IPS-11a (cell line): ENCODE data around the gene NDUFA8.

Source experiments
- H3K4me3 ChIP-seq: one replicate; pipeline ENCODE4 v1.5.1; 2013; ENCODE audit warnings: low read depth, low read length, control low read depth

Gene NDUFA8

DNA sequence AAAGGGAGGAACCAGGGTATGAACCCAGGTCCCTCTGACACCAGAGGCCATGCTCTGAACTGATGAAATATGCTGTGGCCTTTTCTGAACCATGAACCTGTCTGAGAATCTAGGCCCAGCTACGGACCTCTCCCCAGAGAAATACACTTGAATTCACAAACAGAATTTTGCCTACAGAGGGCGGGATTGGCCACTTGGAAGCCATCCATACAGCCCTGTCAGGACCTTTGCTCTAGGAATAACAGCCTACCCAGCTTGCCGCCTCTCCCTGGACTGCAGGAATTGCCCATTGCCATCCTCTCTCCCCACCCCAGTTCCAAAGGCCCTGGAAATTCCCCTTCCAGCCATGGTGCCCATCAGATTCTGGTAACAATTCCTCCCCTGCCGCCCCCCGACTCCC is 26.7 kb upstream of the NDUFA8 start:
- no peak overlapping the region for H3K4me3 ChIP-seq

DNA sequence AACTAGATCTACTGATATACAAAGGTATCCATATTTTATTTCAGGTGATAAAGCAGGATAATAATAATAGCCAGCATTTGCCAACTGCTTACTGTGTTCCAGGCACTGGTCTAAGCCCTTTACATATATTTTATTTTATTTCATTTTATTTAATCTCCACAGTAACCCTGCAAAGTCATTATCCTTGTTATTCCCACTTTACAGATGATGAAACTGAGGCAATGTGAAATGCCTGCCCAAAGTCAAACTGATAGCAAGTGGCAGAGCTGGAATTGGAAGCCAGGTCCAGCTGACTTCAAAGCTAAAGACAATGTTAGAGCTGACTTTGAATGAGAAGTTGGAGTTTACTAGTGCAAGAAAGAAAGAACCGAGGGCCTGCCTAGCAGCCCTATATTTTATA is 25.0 kb upstream of the NDUFA8 start:
- no peak overlapping the region for H3K4me3 ChIP-seq

DNA sequence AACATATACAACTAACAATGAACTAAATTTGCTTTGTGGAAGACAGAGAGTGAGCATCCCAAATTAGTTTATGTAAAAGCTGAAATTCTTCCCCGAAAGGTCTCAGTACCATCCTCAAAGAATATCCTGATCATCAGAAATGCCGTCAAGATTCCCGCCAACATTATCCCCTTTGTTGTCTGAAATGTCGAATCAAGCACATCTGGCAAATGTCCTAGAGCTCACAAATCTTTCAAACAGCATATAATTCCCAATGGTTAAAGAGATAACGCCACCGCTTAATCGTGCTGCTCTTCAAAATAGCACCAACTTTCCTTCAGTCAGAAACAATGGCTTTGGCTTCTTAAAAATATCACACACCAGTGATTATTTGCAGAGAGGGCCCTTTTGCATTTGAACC is 23.9 kb upstream of the NDUFA8 start:
- H3K4me3 ChIP-seq: no peak overlapping the region

DNA sequence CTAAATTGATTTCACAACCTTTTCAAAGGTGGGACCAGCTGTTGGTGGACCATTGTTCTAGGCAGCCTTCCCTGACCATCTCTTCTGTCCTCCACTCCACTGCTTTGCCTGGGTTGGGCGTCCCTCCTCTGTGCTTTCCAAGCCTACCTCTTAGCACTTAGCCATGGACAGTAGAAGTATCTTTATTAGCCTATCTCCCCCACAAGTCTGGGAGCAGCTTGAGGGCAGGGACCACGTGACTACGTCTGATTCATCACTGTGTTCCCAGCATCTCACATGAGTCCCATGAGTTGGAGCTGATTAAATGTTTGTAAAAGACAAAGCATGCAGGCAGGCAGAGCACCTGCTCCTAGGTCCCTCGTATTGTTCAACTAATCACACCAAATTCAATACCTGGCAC is 21.1 kb upstream of the NDUFA8 start:
- no peak overlapping the region for H3K4me3 ChIP-seq

DNA sequence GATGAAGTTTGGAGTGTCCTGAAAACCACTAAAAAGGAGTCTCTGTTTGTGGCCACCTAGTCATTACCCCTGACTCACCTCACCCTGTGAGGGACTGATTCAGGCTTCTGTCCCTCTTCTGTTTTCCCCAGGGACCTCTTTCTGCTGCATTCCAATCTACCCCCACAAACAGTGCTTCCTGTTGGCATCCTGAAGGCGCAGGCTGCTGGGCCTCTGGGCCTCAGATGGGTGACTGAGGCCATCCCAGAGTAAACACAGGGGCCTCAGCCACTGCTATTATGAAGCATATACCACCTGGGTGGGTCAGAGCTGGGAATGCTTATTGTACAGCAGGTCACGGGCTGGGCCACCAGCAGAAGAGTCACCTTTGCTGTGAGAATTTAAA is 20.1 kb upstream of the NDUFA8 start:
- no peak overlapping the region for H3K4me3 ChIP-seq

DNA sequence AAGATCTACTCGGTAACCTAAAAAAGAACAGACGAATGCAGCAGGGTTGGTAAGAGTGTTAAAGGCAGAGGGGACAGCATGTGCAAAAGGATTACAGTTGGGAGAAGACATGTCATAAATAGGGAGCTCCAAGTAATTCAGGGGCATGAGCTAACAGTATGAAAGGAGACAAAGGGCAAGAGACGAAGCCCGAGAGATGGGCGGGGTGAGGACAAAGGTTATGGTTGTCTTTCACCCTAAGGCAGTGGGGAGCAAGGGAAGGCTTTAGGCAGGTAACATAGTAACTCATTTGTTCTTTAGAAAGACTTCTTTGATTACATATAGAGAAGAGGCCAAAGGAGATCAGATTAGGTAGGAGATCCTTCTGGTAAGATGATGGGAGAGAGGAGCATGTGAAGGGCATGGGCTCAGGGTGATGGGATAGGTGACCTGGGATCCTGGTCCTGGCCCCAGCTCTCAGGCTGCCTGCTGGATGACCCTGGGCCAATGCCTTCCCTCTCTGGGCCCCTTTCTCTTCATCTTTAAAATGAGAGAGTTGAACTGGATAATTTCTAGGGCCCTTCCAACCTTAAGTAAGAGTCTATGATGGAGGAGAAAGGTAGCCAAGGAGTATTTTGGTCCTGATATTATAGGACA is 19.6 kb upstream of the NDUFA8 start:
- no peak overlapping the region for H3K4me3 ChIP-seq

DNA sequence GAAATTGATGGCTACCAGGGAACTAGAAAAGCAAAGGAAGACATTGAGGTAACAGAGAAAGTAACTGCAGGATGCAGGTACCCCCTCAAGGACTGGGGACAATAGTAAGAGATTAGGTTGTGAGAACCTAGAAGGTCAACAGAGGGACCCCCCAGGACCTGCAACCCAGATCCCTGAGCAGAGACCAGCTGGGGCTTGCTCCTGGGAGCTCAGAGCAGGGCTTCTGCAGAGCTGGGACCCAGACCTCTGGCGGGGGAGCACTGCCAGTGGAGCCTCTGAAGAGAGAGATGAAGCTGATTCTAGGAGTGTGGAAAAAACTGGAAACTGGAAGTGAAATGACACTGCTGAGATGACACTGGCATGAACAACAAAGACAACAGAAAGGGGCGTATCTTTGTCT is 17.3 kb upstream of the NDUFA8 start:
- H3K4me3 ChIP-seq: no peak overlapping the region

DNA sequence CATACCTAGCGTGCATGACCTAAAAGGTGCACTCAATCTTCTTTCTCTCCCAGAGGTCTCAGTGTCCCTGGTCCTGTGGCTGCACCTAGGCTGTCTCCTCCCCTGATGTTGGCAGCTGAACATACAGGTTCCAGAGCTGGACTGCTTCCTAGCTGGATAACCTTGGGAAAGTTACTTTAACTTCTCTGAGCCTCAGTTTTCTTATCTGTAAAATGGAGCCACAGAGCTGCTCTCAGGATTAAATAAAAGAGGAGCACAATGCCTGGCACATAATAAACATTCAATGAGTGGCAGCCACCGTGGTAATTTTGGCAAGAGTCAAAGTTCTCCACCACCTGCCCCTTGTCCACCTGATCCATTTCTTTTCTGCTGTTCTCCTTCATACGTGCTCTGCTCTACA is 14.1 kb upstream of the NDUFA8 start:
- H3K4me3 ChIP-seq: no peak overlapping the region

DNA sequence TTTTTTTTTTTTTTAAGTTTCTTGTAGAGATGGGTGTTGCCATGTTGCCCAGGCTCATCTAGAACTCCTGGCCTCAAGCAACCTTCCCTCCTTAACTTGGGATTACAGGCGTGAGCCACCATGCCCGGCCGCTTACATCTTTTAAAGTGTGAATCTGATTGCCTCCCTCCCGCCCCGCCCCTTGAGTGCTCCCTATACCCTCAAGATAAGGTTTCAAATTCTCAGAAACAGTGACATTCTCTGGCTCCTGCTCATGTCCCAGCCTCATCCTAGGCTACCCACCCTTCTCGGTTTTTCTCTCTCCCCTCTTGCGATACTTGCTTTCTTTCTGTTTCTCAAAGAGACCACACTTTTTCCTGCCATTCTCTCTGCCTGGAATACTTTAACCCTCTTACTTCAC is 12.6 kb upstream of the NDUFA8 start:
- H3K4me3 ChIP-seq: no peak overlapping the region

DNA sequence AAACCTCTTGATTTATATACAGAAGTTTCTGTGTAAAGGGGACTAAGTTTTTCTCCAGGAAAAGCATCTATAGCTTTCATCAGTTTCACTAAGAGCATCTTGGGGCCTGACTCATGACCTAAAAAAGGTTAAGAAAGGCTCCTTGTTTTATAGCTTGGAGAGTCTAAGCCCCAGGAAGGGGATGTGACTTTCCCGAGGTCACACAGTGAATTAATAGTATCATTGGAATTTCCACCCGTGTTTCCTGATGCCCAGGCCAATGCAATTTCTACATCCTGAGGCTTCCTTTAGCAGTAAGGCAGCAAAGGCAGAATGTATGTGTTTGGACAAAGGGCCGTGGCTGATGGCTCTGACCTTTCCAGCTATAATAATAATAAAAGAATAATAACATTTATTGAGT is 8.8 kb upstream of the NDUFA8 start:
- H3K4me3 ChIP-seq: no peak overlapping the region

DNA sequence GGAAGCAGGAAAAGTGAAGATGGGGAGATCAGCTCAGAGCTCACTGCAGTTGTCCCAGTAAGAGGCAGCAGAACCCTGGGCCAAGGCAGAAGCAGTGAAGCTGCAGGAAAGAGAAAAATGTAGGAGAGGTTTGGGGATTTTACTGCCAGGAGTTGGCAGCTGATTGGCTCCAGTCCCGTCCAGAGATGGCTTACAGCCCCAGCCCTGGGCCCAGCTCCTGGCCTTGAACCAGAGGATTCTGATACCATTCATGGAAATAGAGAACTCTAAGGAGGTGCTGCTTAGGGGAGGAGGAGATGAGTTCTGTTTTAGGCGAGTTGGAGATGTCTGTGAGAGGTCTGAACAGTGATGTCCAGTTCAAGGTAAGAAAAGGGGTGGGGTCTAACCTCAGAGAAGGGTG is 4.7 kb upstream of the NDUFA8 start:
- H3K4me3 ChIP-seq: no peak overlapping the region

DNA sequence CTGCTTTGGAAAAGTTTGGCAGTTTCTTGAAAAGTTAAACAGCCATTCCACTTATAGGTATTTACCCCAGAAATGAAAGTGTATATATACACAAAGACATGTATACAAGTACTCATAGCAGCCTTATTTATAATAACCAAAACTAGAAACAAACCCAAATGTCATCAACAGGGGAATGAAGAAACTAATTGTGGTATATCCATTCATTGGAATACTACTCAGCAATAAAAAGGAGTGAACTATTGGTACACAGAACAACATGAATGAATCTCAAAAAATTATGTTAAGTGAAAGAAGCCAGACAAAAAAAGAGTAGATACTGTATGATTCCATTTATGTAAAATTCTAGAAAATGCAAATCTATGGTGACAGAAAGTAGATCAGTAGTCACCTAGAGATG is 2.8 kb upstream of the NDUFA8 start:
- no peak overlapping the region for H3K4me3 ChIP-seq

DNA sequence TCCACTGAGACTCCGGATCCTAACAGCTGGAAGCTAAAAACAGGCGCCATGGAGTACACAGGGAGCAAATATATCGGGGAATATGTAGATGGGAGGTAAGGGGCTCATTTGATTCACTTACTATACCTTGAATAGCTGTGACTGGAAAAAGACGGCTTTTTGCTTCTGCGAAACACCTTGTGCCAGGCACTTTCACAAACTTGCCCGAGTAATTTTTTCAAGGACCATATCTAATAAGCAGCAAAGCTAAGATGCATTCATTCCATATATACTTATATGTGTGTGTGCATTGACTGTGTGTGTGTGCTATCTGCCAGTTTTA is 307 bp upstream of the NDUFA8 start:
- no peak overlapping the region for H3K4me3 ChIP-seq

DNA sequence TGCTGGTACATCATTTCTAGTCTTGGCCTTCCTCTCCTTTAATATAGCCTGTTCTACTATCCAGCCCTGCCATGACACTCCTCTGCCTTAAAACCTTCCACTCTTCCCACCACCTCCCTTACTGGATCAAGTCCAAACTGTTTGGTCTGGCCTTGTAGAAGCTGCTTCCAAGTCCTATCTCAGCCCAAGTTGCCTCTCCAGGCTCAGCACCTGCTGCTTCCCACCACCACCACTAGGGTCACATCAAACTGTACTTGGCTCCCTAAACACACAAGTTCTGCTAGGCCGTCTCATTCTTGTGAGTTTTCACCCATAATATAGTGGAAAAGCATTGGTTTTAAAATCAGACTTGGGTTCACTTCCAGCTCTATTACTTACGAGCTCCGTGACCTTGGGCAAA is 1.4 kb downstream of the NDUFA8 start:
- H3K4me3 ChIP-seq: no peak overlapping the region

DNA sequence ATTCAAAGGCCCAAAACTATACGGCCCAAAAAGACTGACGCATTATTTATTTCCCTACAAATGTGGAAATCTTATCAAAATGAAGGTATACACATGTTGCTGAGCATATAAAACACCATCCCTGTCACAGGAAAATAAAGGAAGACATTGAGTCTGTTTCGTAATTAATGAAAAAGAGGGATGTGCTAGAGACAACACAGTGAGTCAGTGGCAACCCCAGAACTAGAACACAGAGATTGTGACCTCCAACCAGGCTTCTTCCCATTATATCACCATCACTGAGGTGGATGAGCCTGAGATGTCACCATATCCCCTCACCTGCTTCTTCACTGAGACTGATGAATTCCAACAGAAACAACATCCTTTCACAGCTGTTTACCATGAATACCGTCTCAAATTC is 3.8 kb downstream of the NDUFA8 start:
- no peak overlapping the region for H3K4me3 ChIP-seq

DNA sequence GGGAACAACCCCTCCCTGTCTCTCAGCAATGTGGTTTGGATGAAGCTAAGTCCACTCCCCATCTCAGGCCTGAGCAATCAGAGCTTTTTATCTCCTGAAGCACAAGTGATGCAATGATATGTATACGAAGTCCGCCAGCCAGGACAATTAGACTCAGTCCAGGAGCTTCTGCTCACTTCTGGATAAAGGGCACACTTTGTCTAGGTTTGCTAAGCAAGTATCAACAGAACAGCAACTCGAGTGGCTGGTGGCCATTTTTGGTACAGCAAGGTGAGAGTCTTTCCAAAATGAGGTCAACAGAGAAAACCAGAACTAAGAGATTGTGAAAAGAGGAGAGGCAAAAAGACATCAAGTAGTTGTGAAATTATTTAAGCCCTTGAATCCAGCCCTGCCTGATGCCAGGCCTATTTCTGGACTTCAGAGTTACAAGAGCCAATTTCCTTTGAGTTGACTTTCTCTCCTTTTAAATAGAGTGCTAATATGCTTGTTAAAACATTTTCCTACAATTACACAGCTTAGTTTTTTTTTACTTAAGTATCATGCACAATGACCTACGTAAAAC is 8.2 kb downstream of the NDUFA8 start:
- no peak overlapping the region for H3K4me3 ChIP-seq

DNA sequence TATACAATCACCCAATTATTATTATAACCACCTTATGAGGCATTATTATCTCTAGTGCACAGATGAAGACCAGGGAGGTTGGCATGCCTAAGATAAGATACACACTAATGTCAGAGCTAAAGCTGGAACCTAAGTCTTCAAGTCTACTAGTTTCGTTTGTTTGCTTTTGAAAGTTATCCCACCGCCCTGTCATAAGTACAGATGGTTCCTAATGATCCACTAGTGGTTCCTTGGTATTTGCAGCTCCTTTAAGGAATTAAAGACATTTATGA is 14.1 kb downstream of the NDUFA8 start:
- H3K4me3 ChIP-seq: no peak overlapping the region

DNA sequence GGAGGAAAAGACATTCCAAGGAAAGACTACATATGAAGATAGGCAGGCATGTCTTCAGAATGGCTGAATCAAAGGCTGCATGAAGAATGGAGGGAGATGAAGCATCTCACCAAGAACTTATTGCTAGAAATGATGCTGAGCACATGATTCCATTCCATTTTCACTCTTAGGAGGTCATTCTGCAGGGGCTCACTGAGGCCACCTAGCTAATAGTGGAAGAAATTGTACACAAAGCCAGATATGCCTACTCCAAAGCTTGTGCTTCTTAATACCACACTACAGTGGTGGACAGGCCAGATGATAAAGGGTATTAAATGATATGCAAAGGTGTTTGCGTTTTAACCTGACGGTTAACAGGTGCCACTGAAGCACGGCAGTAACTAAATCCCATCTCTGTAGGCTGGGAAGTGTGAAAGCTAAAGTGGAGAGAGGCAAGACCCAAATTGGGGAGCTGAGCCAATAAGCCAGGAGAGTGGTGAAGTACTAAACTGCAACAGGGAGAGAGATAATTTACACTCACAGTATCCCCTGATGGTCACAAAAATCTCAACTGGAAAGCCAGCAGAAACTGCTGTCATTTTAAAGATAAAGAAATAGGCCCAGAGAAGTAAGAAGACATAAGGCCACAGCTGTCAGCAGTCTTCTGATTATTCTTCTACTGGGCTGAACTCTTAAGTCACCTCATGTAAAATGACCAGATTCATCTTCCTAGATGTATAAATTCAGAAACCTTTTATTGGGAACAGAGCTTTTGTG is 14.6 kb downstream of the NDUFA8 start:
- H3K4me3 ChIP-seq: no peak overlapping the region

DNA sequence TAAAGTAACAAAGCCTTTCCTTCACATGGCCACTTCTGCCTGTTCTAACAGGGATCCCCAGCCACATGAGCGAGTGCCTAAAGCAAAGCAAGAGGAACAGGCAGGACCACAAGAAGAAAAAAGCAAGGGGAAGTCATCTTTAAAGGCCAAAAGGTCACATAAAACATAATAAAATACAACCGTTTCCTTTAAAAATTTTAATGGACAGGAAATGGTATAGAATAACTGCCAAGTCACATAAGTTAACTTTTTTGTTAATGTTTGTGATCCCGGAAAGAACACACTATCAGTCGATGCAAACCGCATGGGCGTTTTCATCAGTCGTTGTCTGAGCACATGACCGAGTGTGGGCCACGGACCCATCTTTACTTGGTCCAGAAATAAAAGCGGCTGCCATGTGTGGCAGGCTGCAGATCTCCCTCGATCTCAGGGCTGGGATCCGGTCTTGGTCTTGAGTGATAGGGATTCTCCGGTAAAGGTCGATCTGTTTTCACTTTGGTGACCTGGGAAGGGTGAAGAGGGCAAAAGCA is 15.6 kb downstream of the NDUFA8 start:
- no peak overlapping the region for H3K4me3 ChIP-seq

DNA sequence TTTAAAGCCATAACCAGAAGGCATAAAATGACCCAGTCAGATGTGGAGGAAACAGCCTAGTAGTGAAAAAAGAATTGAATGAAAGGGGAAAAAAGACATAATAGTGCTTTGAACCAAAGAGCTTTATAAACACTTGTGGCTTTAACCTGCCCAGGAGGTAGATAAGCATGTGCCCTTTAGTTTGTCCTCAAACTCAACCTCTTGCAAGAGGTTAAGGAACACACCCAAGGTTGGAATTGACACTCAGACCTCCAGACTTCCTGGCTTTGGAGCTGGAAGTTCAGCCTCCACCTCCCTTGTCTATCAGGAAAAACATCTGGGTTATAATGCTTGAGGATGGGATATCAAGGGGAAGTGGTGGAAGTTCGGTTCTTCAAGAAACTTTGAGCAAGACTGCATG is 16.3 kb downstream of the NDUFA8 start:
- H3K4me3 ChIP-seq: no peak overlapping the region

DNA sequence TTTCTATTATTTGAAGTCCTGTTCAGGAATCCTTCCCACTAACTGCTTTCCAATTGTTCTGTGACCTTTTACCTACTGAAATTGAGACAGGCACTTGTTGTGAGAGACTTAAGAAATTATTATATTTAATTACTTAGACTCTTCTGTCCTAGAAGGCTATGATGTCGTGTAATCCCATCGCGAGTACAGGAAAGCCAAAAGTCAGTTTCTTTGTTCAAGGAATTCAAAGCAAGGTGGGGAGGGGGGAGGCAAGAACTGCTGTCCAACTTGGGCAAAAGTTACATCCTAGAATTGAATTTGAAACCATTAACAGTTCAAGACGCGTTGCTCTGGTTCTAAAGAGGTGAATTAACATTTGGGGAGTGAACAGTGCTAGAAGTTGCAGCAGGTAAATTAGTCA is 17.9 kb downstream of the NDUFA8 start:
- no peak overlapping the region for H3K4me3 ChIP-seq

DNA sequence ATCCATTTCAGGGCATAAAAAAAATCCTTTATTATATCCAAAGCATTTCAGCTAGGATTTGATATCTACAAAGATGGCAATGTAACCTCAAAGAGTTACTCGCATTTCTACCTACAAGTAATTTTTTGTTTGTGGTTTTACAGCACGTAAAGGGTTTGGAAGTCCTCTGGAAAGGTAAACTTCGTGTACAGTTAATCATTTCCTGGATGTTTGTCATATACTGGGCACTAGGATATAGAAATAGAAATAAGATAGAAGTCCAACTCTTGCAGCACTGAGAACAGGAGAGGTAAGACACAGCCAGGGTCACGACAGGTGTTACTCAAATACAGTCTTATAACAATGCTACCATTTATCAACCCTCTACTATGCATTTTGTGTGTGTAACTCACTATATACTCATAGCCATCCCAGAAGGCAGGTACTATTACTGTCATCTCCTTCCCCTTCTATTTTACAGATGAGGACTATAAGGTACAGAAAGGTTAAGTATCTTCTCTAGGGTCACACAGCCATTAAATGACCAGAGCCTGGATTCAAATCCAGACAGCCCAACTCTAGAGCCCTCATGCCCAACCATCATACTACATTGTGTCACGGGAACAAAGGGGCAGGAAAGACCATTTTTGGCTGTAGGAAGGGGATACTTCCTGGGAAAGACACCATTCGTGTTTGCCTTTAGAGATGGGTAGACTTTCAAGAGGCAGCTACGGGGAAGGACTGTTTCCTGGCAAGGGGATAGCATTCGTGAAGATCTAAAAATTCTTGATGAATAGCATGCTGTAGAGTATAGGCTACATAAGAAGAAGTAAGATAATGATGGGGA is 19.0 kb downstream of the NDUFA8 start:
- no peak overlapping the region for H3K4me3 ChIP-seq
